HepG2 (cell line): ENCODE measurements around the gene OASL. TPM values are rescaled to one million over a fixed set of nuclear protein-coding genes. Genes with fewer than 3 reads are reported as not detected.

ENCODE experiments used
- ATAC-seq: fragments of 200-7000 bp; cut with Tn5 transposase; 3 replicates; pipeline ENCODE4 v1.9.1; 2020; ENCODE audit warnings: mild to moderate bottlenecking, moderate library complexity
- BruUV-seq: library from RNA; stranded (reverse); fragments of 400-500 nt; replicated peaks from 2 replicates; lab custom pipeline; 2021; lab: Mats Ljungman, UMichigan
- CTCF ChIA-PET: fragments of 300-600 bp; formaldehyde crosslinking; extraction: SDS; loops from one replicate; lab custom pipeline; 2021; ENCODE audit warnings: low total read pairs, inconsistent platforms, low intra/inter-chr PET ratio; lab: Yijun Ruan, JAX
- POLR2A ChIA-PET: fragments of 350-600 bp; sonication (Branson Sonifier 250); formaldehyde crosslinking; loops from one replicate; lab custom pipeline; 2020; ENCODE audit warnings: antibody characterized with exemption, inconsistent platforms; lab: Yijun Ruan, JAX
- DNase-seq: peaks from one replicate; pipeline ENCODE4 v3.0.0-alpha.2; 2015; ENCODE audit warnings: low spot score
- FAIRE-seq: peaks from 3 replicates; lab custom pipeline; 2011; peaks lifted over from hg19 to GRCh38; lab: Jason Lieb, UNC
- H2AFZ ChIP-seq: one replicate; pipeline ENCODE4 v1.6.1; 2011; ENCODE audit warnings: low read length, inconsistent platforms
- H3K27ac ChIP-seq: fragments of 300-600 bp; 3 replicates; pipeline ENCODE4 v1.8.0; 2011; ENCODE audit warnings: mixed run types, mild to moderate bottlenecking, mixed read lengths, low read length, inconsistent platforms; ENCODE audit not compliant: insufficient read depth; ENCODE audit errors: extremely low read length
- H3K27me3 ChIP-seq, 2 experiments: fragments of 200-600 bp in 1 of 2; 2 replicates in 1 of 2; 3 replicates in 1 of 2; pipeline versions ENCODE4 v1.6.0 to v1.8.0; 2011; ENCODE audit warnings: low read length in 2 of 2, mild to moderate bottlenecking in 2 of 2, moderate library complexity in 2 of 2, inconsistent platforms in 1 of 2; ENCODE audit not compliant: insufficient read depth in 2 of 2, control insufficient read depth in 1 of 2
- H3K36me3 ChIP-seq, 2 experiments: fragments of 200-600 bp in 1 of 2; replicated peaks in 1 of 2; 2 replicates in 1 of 2; 3 replicates in 1 of 2; pipeline versions ENCODE4 v1.5.1 to v1.8.0; 2011; ENCODE audit warnings: low read length in 2 of 2, inconsistent platforms in 1 of 2; ENCODE audit not compliant: insufficient read depth in 2 of 2, control insufficient read depth in 1 of 2
- H3K4me1 ChIP-seq: 2 replicates; pipeline ENCODE4 v1.5.1; 2012; ENCODE audit warnings: low read length, inconsistent platforms; ENCODE audit not compliant: insufficient read depth
- H3K4me2 ChIP-seq: 2 replicates; pipeline ENCODE4 v1.6.0; 2011; ENCODE audit warnings: low read depth, low read length, inconsistent platforms
- H3K4me3 ChIP-seq, 3 experiments: fragments of 200-600 bp in 1 of 3; sonication (generic), shearing (Covaris generic) in 1 of 3; replicated peaks in 1 of 3; 2 replicates each; pipeline ENCODE4 v1.5.1; 2011 to 2016; ENCODE audit warnings: low read length in 3 of 3, inconsistent platforms in 2 of 3, low read depth in 2 of 3, mild to moderate bottlenecking in 2 of 3, control low read depth in 1 of 3, mixed read lengths in 1 of 3; ENCODE audit not compliant: insufficient read depth in 1 of 3
- H3K79me2 ChIP-seq: one replicate; pipeline ENCODE4 v1.6.1; 2011; ENCODE audit warnings: low read length, inconsistent platforms; ENCODE audit not compliant: insufficient read depth
- H3K9ac ChIP-seq: 2 replicates; pipeline ENCODE4 v1.6.0; 2011; ENCODE audit warnings: mild to moderate bottlenecking, low read depth, low read length, inconsistent platforms; ENCODE audit not compliant: insufficient read depth
- H3K9me3 ChIP-seq: 2 replicates; pipeline ENCODE4 v1.5.1; 2012; ENCODE audit warnings: mild to moderate bottlenecking, low read length
- H4K20me1 ChIP-seq: 2 replicates; pipeline ENCODE4 v1.6.0; 2011; ENCODE audit warnings: inconsistent platforms, mild to moderate bottlenecking, low read length, moderate library complexity; ENCODE audit not compliant: insufficient read depth
- GPBP1L1 ChIP-seq: sonication (generic); formaldehyde crosslinking; IDR thresholded peaks from 2 replicates; pipeline ENCODE4 v1.5.0; 2020; ENCODE audit warnings: mild to moderate bottlenecking, missing genetic modification reagents
- NBN ChIP-seq: fragments of 450-650 bp; conservative IDR thresholded peaks from 2 replicates; pipeline ENCODE4 v1.6.1; 2017
- POLR2A ChIP-seq, 2 experiments: IDR thresholded peaks; 2 replicates each; pipeline ENCODE4 v1.6.1; 2011; ENCODE audit warnings: low read depth in 2 of 2, low read length in 2 of 2, mild to moderate bottlenecking in 1 of 2, moderate library complexity in 1 of 2; ENCODE audit not compliant: insufficient read depth in 1 of 2
- POLR2AphosphoS5 ChIP-seq: IDR thresholded peaks from 2 replicates; pipeline ENCODE4 v1.6.1; 2012; ENCODE audit warnings: low read depth, low read length
- POLR2G ChIP-seq: fragments of 200-400 bp; formaldehyde crosslinking; IDR thresholded peaks from 2 replicates; pipeline ENCODE4 v1.6.1; 2018; ENCODE audit warnings: mild to moderate bottlenecking, low read depth, low read length, moderate library complexity
- RBM22 ChIP-seq: fragments of 200-400 bp; formaldehyde crosslinking; optimal IDR thresholded peaks from 2 replicates; pipeline ENCODE3; 2017; ENCODE audit warnings: mild to moderate bottlenecking, low read length, moderate library complexity
- SSRP1 ChIP-seq: IDR thresholded peaks from 2 replicates; pipeline ENCODE4 v1.6.1; 2016; ENCODE audit warnings: control low read depth
- WGBS: methylation state at CpG from one replicate; pipeline ENCODE4 v1.1.6; 2017; ENCODE audit warnings: low lambda C conversion rate; 5-methylcytosine and 5-hydroxymethylcytosine counted together
- in situ Hi-C: cut with HindIII; loops from 2 replicates; pipeline ENCODE4 v1.10.0; 2017; ENCODE audit warnings: low pct_unique_long_range_greater_than_20kb; ENCODE audit not compliant: extremely low pct_ligation_motif_present
- intact Hi-C: fragments of 100-400 bp; cut with micrococcal nuclease; formaldehyde crosslinking; loops from one replicate; pipeline ENCODE4 v1.10.0; 2022; ENCODE audit not compliant: unreplicated experiment
- polyA plus RNA-seq, 8 experiments: library from polyadenylated mRNA; depleted of rRNA in 3 of 8; stranded (reverse) in 7 of 8; unstranded in 1 of 8; fragments of >200 nt; fragmentation: Illumina TruSeq in 4 of 8; extraction: Trizol in 4 of 8; gene quantifications; 2 replicates each; pipeline versions ENCODE4 v1.2.1 to v1.2.3, GENCODE V29; 2011 to 2016; ENCODE audit warnings: low read depth in 4 of 8, missing spikeins in 1 of 8, mixed read lengths in 1 of 8; ENCODE audit not compliant: insufficient read depth in 1 of 8
- small RNA-seq, 3 experiments: library from RNA; depleted of rRNA; stranded (forward); fragments of <200 nt; gene quantifications; one replicate each; pipeline ENCODE3, GENCODE V24; 2012; ENCODE audit warnings: low read depth in 2 of 3, low replicate concordance in 1 of 3; ENCODE audit not compliant: insufficient read length in 3 of 3, insufficient read depth in 2 of 3
- total RNA-seq, 5 experiments: library from RNA; depleted of rRNA; stranded (reverse); fragments of >200 nt; fragmentation: Illumina TruSeq; extraction: Trizol; gene quantifications; 2 replicates each; pipeline ENCODE4 v1.2.3, GENCODE V29; 2016; ENCODE audit warnings: low read depth in 1 of 5

OASL gene
- total and polyA plus RNA-seq, 2 of the 13 experiments (the other 11 are each of a cell fraction or from before 2014, with no cell fraction given): 0.11 to 0.22 TPM

GRCh38 chr12:120970310-120970709, 68.7 kb downstream of the OASL start:
- in situ Hi-C loops (no loop called here), intact Hi-C loops (loop anchor here (5.0 to 10.0 kb wide), 2 partner anchors 66 to 388 kb away; partner anchors contain the start of genes POP5 and SPPL3)
- H3K79me2 ChIP-seq: no peaks in the 10 kb centered on the region
- H3K4me1 ChIP-seq: peaks cover 34% of the 10 kb centered on the region
- DNase-seq (no peak), ATAC-seq (no peak), FAIRE-seq (no peak)
- H3K36me3 ChIP-seq: peaks cover 19 to 41% of the 10 kb centered on the region in 2 experiments
- 95% methylated on average over 3 of the region's 3 CpGs for WGBS
- H3K27ac ChIP-seq: no peak overlapping the region
- H3K27me3 ChIP-seq: no peaks in the 10 kb centered on the region
- no peak overlapping the region for H3K4me3 ChIP-seq
- peak; percentile 54 for TF ChIP-seq RBM22
- no peak for TF ChIP-seq NBN
- 0 out of 2 replicates have a peak, but pooled peaks have one; percentile 54 for TF ChIP-seq SSRP1 (CRISPR knock-in tag)
- TF ChIP-seq GPBP1L1 (CRISPR knock-in tag): no peak
- TF ChIP-seq POLR2A (IDR thresholded peaks at IDR 0.05; ENCODE audit: insufficient read depth in 1 of 2, low read depth in 2 of 2, low read length in 2 of 2): peak in 1 of 2 experiments; percentile 42; a peak in 2 of 4 replicates
- TF ChIP-seq POLR2G: peak; percentile 55
- 0 out of 2 replicates have a peak, but pooled peaks have one; percentile 37 for TF ChIP-seq POLR2AphosphoS5
- ChIA-PET CTCF (no interaction called here), POLR2A (interaction anchor here (1.7 to 5.1 kb wide), 2 partner anchors 13 to 35 kb away, joined by 5 to 99 read pairs; no protein-coding TSS in a partner anchor)
- H3K9me3 ChIP-seq: no peaks in the 10 kb centered on the region
- H4K20me1 ChIP-seq: peaks cover 24% of the 10 kb centered on the region; the same call in 1 of the 2 replicates
- BruUV-seq: no TSS peak
- H2AFZ ChIP-seq: no peak overlapping the region
- H3K9ac ChIP-seq: no peak overlapping the region
- H3K4me2 ChIP-seq: no peak overlapping the region

Small RNA genes within 50 kb of the gene (small RNA-seq; reads per million reads assigned to genes)
- gene AC079602.2: 0 reads per million in 3 experiments

Other genes starting within 250 kb of the OASL start
- gene SPPL3, start 134.9 kb downstream of the OASL start, total RNA-seq (2016; rRNA removed; fragmentation: Illumina TruSeq; extraction: Trizol): 6.6 and 9.1 TPM in 2 replicates
- gene SPPL3, start 134.9 kb downstream of the OASL start, polyA plus RNA-seq (2011; rRNA removed): 8.9 and 10.8 TPM in 2 replicates
- 27.0 and 34.7 TPM in 2 replicates for gene HNF1A, start 60.7 kb downstream of the OASL start, total RNA-seq (2016; rRNA removed; fragmentation: Illumina TruSeq; extraction: Trizol)
- 13.4 and 18.2 TPM in 2 replicates for gene HNF1A, start 60.7 kb downstream of the OASL start, polyA plus RNA-seq (2011; rRNA removed)
- 11.1 and 12.9 TPM in 2 replicates for gene C12orf43, start 22.8 kb downstream of the OASL start, total RNA-seq (2016; rRNA removed; fragmentation: Illumina TruSeq; extraction: Trizol)
- 7.5 and 7.9 TPM in 2 replicates for gene C12orf43, start 22.8 kb downstream of the OASL start, polyA plus RNA-seq (2011; rRNA removed)
- gene P2RX7, start 93.6 kb upstream of the OASL start, total RNA-seq (2016; rRNA removed; fragmentation: Illumina TruSeq; extraction: Trizol): 0.13 TPM in 1 of 2 replicates, not detected in the other
- gene P2RX7, start 93.6 kb upstream of the OASL start, polyA plus RNA-seq (2011; rRNA removed): 0.56 and 0.73 TPM in 2 replicates
- gene P2RX4, start 170.9 kb upstream of the OASL start, total RNA-seq (2016; rRNA removed; fragmentation: Illumina TruSeq; extraction: Trizol): 9.5 and 13.8 TPM in 2 replicates
- gene P2RX4, start 170.9 kb upstream of the OASL start, polyA plus RNA-seq (2011; rRNA removed): 30.8 and 40.8 TPM in 2 replicates